VCaP (cell line): ENCODE results near the gene AATK.

Experiments used
- H3K27ac ChIP-seq: fragments of 450-650 bp; 2 replicates; pipeline ENCODE4 v1.5.1; 2017
- CTCF ChIP-seq: fragments of 450-650 bp; conservative IDR thresholded peaks from 2 replicates; pipeline ENCODE4 v1.5.1; 2017; ENCODE audit warnings: mild to moderate bottlenecking, moderate library complexity

Gene AATK

GRCh38 chr17:81163051-81163695 lies 2.8 kb downstream of the AATK start:
- H3K27ac ChIP-seq: no peak overlapping the region; the same call in 1 of the 2 replicates
- no peak for TF ChIP-seq CTCF

DNA sequence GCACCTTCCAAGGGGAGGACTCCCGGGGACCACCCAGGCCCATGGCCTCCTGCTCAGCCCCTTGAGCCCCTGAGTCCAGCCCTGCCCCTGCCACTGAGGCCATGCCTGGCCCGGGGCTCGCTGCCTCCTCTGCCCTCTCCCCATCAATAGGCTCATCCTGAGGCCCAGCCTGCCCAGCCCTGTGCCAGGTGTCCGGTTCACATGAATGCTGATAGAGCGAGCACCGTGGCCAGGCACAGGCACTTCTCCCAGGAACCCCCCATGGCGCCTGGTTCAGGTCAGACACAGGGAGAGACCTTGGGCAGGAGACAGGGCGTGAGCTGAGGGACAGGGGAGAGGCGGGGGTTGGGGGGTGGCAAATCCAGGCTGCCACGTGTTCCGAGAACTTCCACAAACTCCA lies 3.5 kb downstream of the AATK start:
- no peak for TF ChIP-seq CTCF
- H3K27ac ChIP-seq: no peak overlapping the region

DNA sequence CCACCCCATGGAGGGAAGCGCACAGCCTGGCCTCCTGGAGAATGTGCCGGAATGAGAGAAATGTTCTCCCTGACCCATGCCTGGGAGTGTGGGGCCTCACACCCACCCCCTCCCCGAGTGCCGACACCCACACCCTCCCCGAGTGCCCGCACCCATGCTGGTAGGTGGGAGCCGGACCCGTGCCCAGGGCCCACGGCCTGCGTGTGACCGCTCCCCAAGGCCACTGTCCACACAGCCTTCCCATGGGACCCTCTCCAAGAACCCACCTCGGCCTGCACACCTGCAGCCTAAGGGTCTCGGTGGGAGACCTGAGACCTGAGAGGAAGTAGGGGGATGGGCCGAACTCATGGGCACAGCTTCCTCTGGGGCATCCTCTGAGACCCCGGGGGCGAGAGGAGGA lies 4.0 kb downstream of the AATK start:
- TF ChIP-seq CTCF: no peak
- no peak overlapping the region for H3K27ac ChIP-seq

- TF ChIP-seq CTCF: no peak
- H3K27ac ChIP-seq: no peak overlapping the region
Observed at GRCh38 chr17:81161536-81161935, 4.5 kb downstream of the AATK start.

DNA sequence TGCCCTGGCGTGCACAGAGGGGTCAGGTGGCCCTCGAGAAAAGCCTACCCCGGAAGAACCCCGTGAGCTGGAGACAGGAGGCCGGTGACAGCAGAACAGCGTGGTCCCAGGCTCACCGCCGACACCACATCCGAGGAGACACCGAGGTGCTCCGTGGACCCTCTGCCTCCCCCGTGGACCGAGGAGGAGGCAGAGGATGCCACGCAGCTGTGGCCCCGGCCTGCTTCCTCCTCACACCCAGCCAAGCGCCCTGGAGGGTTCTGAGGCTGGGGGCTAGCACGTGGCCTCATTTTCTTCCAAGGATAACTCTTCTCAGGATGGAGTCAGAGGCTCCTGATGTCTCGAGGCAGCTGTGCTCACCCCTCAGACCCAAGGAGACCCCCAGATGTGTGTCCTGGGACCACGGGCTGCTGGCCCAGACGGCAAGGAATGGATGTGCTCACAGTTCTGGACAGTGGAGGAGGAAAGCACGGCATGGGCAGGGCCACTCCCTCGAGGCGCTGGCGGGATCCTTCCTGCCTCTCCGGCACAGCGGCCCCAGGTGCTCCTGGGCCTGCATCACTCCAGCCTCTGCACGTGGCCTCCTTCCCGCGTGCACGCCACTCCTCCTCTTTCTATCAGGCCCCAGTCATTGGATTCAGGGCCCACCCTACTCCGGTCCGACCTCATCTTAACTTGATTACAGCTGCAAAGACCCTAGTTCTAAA lies 5.1 kb downstream of the AATK start:
- H3K27ac ChIP-seq: no peak overlapping the region
- no peak for TF ChIP-seq CTCF

GRCh38 chr17:81160306-81160705 lies 5.7 kb downstream of the AATK start:
- no peak for TF ChIP-seq CTCF
- no peak overlapping the region for H3K27ac ChIP-seq

GRCh38 chr17:81159611-81160265 lies 6.3 kb downstream of the AATK start:
- no peak overlapping the region for H3K27ac ChIP-seq
- TF ChIP-seq CTCF: no peak
